Hepatocyte (in vitro differentiated cells): ENCODE results near the gene EMX1. TPM values are rescaled to one million over a fixed set of nuclear protein-coding genes. Genes with fewer than 3 reads are reported as not detected.

Experiments
- DNase-seq: peaks from one replicate; pipeline ENCODE4 v3.0.0-alpha.2; 2016; ENCODE audit warnings: low spot score
- H2AFZ ChIP-seq: fragments of 200-600 bp; sonication (generic); 2 replicates; pipeline ENCODE4 v1.6.0; 2016; ENCODE audit warnings: antibody characterized with exemption, mild to moderate bottlenecking
- H3K27ac ChIP-seq: fragments of 200-600 bp; sonication (generic); 2 replicates; pipeline ENCODE4 v1.5.1; 2016; ENCODE audit warnings: mild to moderate bottlenecking
- H3K27me3 ChIP-seq: fragments of 200-600 bp; sonication (generic); 2 replicates; pipeline ENCODE4 v1.6.1; 2016
- H3K36me3 ChIP-seq: fragments of 200-600 bp; sonication (generic); replicated peaks from 2 replicates; pipeline ENCODE4 v1.5.1; 2016; ENCODE audit warnings: low read depth; ENCODE audit not compliant: insufficient read depth
- H3K4me1 ChIP-seq: fragments of 200-600 bp; sonication (generic); 2 replicates; pipeline ENCODE4 v1.5.1; 2016; ENCODE audit warnings: mild to moderate bottlenecking, moderate library complexity; ENCODE audit not compliant: insufficient read depth
- H3K4me2 ChIP-seq: fragments of 200-600 bp; sonication (generic); 2 replicates; pipeline ENCODE4 v1.6.0; 2016
- H3K4me3 ChIP-seq: fragments of 200-600 bp; sonication (generic); 2 replicates; pipeline ENCODE4 v1.5.1; 2016; ENCODE audit warnings: mild to moderate bottlenecking
- H3K79me2 ChIP-seq: fragments of 200-600 bp; sonication (generic); 2 replicates; pipeline ENCODE4 v1.6.0; 2017; ENCODE audit warnings: mild to moderate bottlenecking
- H3K9me2 ChIP-seq: fragments of 200-600 bp; sonication (generic); replicated peaks from 2 replicates; pipeline ENCODE4 v1.6.0; 2017; ENCODE audit warnings: mild to moderate bottlenecking; ENCODE audit not compliant: insufficient read depth
- H3K9me3 ChIP-seq: fragments of 200-600 bp; sonication (generic); 2 replicates; pipeline ENCODE4 v1.5.1; 2016; ENCODE audit warnings: low read depth, mild to moderate bottlenecking
- H4K20me1 ChIP-seq: fragments of 200-600 bp; sonication (generic); 2 replicates; pipeline ENCODE4 v1.6.0; 2016; ENCODE audit warnings: mild to moderate bottlenecking; ENCODE audit not compliant: insufficient read depth, poor library complexity, severe bottlenecking
- EZH2 ChIP-seq: fragments of 200-600 bp; sonication (generic); IDR thresholded peaks from 2 replicates; pipeline ENCODE4 v1.6.1; 2016; ENCODE audit warnings: antibody characterized with exemption, mild to moderate bottlenecking, borderline replicate concordance
- EZH2phosphoT487 ChIP-seq: fragments of 200-600 bp; sonication (generic); IDR thresholded peaks from one replicate; pipeline ENCODE4 v1.6.1; 2018; ENCODE audit warnings: antibody characterized with exemption, mild to moderate bottlenecking, low read depth, moderate library complexity; ENCODE audit not compliant: unreplicated experiment, severe bottlenecking
- WGBS: methylation state at CpG from one replicate; pipeline ENCODE4 v1.1.6; 2016; ENCODE audit warnings: low lambda C conversion rate; ENCODE audit errors: missing lambda C conversion rate; 5-methylcytosine and 5-hydroxymethylcytosine counted together
- polyA plus RNA-seq: library from polyadenylated mRNA; unstranded; fragments of >200 nt; fragmentation: Nextera tagmentation; extraction: Ambion mirVana; gene quantifications from 2 replicates; pipeline ENCODE4 v1.2.1, GENCODE V29; 2016
- total RNA-seq: library from RNA; depleted of rRNA; stranded (reverse); fragments of >200 nt; gene quantifications from 2 replicates; pipeline ENCODE4 v1.2.3, GENCODE V29; 2014
- TF ChIP-seq, protein P1 (sequence below): fragments of 200-600 bp; sonication (generic); IDR thresholded peaks from 2 replicates; pipeline ENCODE4 v1.5.1; 2016; ENCODE audit warnings: antibody characterized with exemption, mild to moderate bottlenecking; ENCODE audit not compliant: poor library complexity

EMX1 gene
- total and polyA plus RNA-seq, 2 experiments from 2014 or later: 0.34 to 1.2 TPM

DNA sequence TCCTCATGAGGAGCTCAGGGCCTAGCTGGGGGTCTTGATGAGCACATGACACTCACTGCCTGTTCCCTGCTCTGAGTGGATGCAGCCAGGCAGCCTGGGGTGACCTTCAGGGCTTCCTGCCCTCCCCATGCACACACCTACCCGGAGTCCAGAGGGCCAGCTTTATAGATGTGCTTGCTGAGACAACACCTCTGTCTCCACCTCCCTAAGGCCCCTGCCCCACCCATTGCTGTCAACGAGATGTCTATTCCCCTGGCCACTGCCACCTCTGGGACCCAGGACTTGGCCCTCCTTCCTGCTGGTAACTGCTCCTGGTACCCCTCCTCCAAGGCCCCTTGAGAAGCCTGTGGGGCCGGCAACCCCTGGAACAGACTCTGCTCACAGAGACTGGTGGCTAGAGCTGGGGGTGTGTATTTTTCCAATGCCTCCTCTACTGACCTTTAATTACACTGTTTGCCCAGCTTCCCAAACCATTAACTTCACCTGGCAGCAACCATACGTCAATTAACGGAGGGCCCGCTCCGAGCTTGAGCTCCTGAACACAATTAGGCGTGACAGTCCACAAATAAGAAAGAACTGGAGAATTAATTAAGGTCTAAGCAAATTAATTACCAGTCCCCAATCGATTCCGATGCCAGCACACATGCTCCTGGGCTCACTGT lies 66.3 kb downstream of the EMX1 start:
- no peaks in the 10 kb centered on the region for H3K9me3 ChIP-seq

DNA sequence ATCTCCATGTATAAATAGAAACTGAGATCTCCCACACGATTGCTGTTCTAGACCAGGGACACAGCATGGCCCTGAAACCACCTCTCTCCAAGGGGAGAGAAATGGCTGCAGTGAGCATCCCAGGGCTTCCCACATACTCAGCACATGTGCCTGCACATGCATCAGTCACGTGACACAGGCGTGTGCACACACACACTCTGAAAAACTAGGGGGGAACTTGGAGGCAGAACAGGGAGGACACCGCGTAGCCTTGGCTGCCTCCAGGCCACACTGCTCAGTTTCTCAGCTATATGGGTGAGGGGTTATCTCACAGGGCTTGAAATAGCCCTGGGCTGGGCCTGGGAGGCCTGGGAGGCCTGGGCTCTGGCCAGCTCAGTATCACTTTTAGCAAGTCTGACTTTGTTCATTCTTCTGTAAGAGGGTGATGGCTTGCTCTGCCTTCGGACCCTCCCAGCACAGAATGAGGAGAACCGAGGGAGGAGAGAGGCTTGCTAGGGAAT lies 66.9 kb downstream of the EMX1 start:
- Histone ChIP-seq H3K9me3 (no peaks in the 10 kb centered on the region), H2AFZ (no peak overlapping the region), H3K4me2 (no peak overlapping the region), H3K9me2 (no peaks in the 10 kb centered on the region), H4K20me1 (no peaks in the 10 kb centered on the region), H3K4me1 (peaks cover 6% of the 10 kb centered on the region), H3K36me3 (no peaks in the 10 kb centered on the region), H3K27me3 (no peaks in the 10 kb centered on the region), H3K79me2 (no peaks in the 10 kb centered on the region), H3K4me3 (no peak overlapping the region), H3K27ac (no peak overlapping the region)
- TF ChIP-seq EZH2 (no peak), EZH2phosphoT487 (no peak)
- TF ChIP-seq, protein P1, sequence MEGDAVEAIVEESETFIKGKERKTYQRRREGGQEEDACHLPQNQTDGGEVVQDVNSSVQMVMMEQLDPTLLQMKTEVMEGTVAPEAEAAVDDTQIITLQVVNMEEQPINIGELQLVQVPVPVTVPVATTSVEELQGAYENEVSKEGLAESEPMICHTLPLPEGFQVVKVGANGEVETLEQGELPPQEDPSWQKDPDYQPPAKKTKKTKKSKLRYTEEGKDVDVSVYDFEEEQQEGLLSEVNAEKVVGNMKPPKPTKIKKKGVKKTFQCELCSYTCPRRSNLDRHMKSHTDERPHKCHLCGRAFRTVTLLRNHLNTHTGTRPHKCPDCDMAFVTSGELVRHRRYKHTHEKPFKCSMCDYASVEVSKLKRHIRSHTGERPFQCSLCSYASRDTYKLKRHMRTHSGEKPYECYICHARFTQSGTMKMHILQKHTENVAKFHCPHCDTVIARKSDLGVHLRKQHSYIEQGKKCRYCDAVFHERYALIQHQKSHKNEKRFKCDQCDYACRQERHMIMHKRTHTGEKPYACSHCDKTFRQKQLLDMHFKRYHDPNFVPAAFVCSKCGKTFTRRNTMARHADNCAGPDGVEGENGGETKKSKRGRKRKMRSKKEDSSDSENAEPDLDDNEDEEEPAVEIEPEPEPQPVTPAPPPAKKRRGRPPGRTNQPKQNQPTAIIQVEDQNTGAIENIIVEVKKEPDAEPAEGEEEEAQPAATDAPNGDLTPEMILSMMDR: no peak
- 76% methylated on average over 7 of the region's 7 CpGs for WGBS
- DNase-seq: no peak

More for the DNA sequence above, 66.3 kb downstream of the EMX1 start:
- Histone ChIP-seq H3K36me3 (no peaks in the 10 kb centered on the region), H3K4me2 (no peak overlapping the region), H3K9me2 (no peaks in the 10 kb centered on the region), H3K4me1 (peaks cover 6% of the 10 kb centered on the region), H3K79me2 (no peaks in the 10 kb centered on the region), H3K27ac (no peak overlapping the region), H3K27me3 (no peaks in the 10 kb centered on the region), H4K20me1 (no peaks in the 10 kb centered on the region), H2AFZ (no peak overlapping the region), H3K4me3 (no peak overlapping the region)
- 84% methylated on average over 10 of the region's 10 CpGs for WGBS
- no peak for DNase-seq
- TF ChIP-seq, protein P1: no peak
- no peak for TF ChIP-seq EZH2phosphoT487
- TF ChIP-seq EZH2: no peak

Other genes starting within 250 kb of the EMX1 start
- 36.2 and 50.0 TPM in 2 replicates for gene EXOC6B, start 91.5 kb upstream of the EMX1 start, total RNA-seq
- 11.1 and 11.8 TPM in 2 replicates for gene EXOC6B, start 91.5 kb upstream of the EMX1 start, polyA plus RNA-seq
- gene SPR, start 30.1 kb upstream of the EMX1 start, total RNA-seq: 44.8 and 48.3 TPM in 2 replicates
- gene SPR, start 30.1 kb upstream of the EMX1 start, polyA plus RNA-seq: 55.3 and 63.3 TPM in 2 replicates
- gene SFXN5, start 154.2 kb downstream of the EMX1 start, total RNA-seq: 25.7 and 34.6 TPM in 2 replicates
- 25.8 and 26.1 TPM in 2 replicates for gene SFXN5, start 154.2 kb downstream of the EMX1 start, polyA plus RNA-seq
- 33.7 and 34.7 TPM in 2 replicates for gene RAB11FIP5, start 195.4 kb downstream of the EMX1 start, total RNA-seq
- gene RAB11FIP5, start 195.4 kb downstream of the EMX1 start, polyA plus RNA-seq: 31.1 and 33.5 TPM in 2 replicates